Gastroesophageal sphincter (tissue), 3 donors: ENCODE data around the gene SLC25A31.

ENCODE experiments used
- CTCF ChIP-seq, 4 experiments: fragments of 200-600 bp in 2 of 4; fragments of 450-650 bp in 2 of 4; sonication (generic) in 1 of 4; IDR thresholded peaks; one replicate each; pipeline ENCODE4 v1.5.1; 2017 to 2019; ENCODE audit warnings: antibody characterized with exemption in 4 of 4, mild to moderate bottlenecking in 2 of 4, moderate library complexity in 2 of 4
- EP300 ChIP-seq: sonication (generic); formaldehyde crosslinking; IDR thresholded peaks from one replicate; pipeline ENCODE4 v1.6.1; 2017; ENCODE audit warnings: antibody characterized with exemption, mild to moderate bottlenecking
- POLR2A ChIP-seq, 2 donors: fragments of 450-650 bp; IDR thresholded peaks; one replicate each; pipeline ENCODE4 v1.6.1; 2017; ENCODE audit warnings: antibody characterized with exemption in 2 of 2, mild to moderate bottlenecking in 2 of 2, moderate library complexity in 1 of 2
- POLR2AphosphoS5 ChIP-seq: sonication (generic); formaldehyde crosslinking; IDR thresholded peaks from one replicate; pipeline ENCODE4 v1.6.1; 2017; ENCODE audit warnings: antibody characterized with exemption

DNA sequence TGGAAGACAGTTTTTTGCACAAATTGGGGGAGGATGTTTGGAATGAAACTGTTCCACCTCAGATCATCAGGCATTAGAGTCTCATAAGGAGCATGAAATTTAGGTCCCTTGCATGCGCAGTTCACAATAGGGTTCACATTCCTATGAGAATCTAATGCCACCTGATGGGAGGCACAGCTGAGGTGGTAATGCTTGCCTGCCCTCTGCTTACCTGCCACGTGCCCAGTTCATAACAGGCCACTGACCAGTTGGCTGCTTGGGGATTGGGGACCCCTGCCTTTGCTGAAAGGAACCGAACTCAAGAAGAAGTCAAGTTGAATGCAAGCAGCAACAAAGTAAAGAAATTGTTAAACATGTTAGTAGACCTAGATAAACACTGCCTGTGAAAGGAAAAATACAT, 47.3 kb downstream of the SLC25A31 start:
- TF ChIP-seq CTCF (IDR thresholded peaks at IDR 0.05) (no peak), POLR2AphosphoS5 (no peak), POLR2A (IDR thresholded peaks at IDR 0.05) (no peak), EP300 (no peak)
